Measurements from ENCODE around the gene FAM210B. TPM values are rescaled to one million over a fixed set of nuclear protein-coding genes. Genes with fewer than 3 reads are reported as not detected.

FAM210B gene
- total RNA-seq, 2 donors from 2014 or later: 11.5 to 26.2 TPM

- DNase-seq (no peak), ATAC-seq (peak; percentile 14)
- peaks cover 0 to 11% of the 10 kb centered on the region in 2 donors for H3K36me3 ChIP-seq (replicated peaks in 1 of 2; ENCODE audit: insufficient read depth in 1 of 2, low read depth in 2 of 2)
- TF ChIP-seq, protein P1, sequence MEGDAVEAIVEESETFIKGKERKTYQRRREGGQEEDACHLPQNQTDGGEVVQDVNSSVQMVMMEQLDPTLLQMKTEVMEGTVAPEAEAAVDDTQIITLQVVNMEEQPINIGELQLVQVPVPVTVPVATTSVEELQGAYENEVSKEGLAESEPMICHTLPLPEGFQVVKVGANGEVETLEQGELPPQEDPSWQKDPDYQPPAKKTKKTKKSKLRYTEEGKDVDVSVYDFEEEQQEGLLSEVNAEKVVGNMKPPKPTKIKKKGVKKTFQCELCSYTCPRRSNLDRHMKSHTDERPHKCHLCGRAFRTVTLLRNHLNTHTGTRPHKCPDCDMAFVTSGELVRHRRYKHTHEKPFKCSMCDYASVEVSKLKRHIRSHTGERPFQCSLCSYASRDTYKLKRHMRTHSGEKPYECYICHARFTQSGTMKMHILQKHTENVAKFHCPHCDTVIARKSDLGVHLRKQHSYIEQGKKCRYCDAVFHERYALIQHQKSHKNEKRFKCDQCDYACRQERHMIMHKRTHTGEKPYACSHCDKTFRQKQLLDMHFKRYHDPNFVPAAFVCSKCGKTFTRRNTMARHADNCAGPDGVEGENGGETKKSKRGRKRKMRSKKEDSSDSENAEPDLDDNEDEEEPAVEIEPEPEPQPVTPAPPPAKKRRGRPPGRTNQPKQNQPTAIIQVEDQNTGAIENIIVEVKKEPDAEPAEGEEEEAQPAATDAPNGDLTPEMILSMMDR (IDR thresholded peaks at IDR 0.05): peak in 1 of 7 experiments; percentile 8
- no peak for TF ChIP-seq POLR2A (IDR thresholded peaks at IDR 0.05)
- peaks cover 19% of the 10 kb centered on the region for H3K4me1 ChIP-seq
- H3K4me3 ChIP-seq: peak overlapping the region; percentile 41 to 45
- H3K27me3 ChIP-seq: no peaks in the 10 kb centered on the region
- intact Hi-C loops (cut with DNase I): no loop called here
- 0 to 4% methylated on average over 13 to 29 of the region's 29 CpGs for WGBS, 2 donors
- H3K27ac ChIP-seq: peak overlapping the region; percentile 75 to 89 (median 84)
- no peaks in the 10 kb centered on the region for H3K9me3 ChIP-seq
Measured at GRCh38 chr20:56391596-56392131, 32.9 kb downstream of the FAM210B start.

- WGBS, 2 donors: 0 to 1% methylated on average over 40 to 53 of the region's 53 CpGs
- no peaks in the 10 kb centered on the region for H3K9me3 ChIP-seq
- peak in 2 of 3 donors; percentile 58 to 66 for TF ChIP-seq POLR2A (IDR thresholded peaks at IDR 0.05)
- TF ChIP-seq, protein P1 (IDR thresholded peaks at IDR 0.05): no peak
- H3K27ac ChIP-seq: peak within 1 kb of the TSS; percentile 75 to 89 (median 84)
- DNase-seq (peak; percentile 99 to 100 (median 99)), ATAC-seq (peak; percentile 97)
- no peaks in the 10 kb centered on the region for H3K27me3 ChIP-seq
- H3K36me3 ChIP-seq (replicated peaks in 1 of 2; ENCODE audit: insufficient read depth in 1 of 2, low read depth in 2 of 2): peaks cover 0 to 16% of the 10 kb centered on the region in 2 donors
- H3K4me3 ChIP-seq: peak within 1 kb of the TSS; percentile 77 to 85
- peaks cover 19% of the 10 kb centered on the region for H3K4me1 ChIP-seq
- intact Hi-C loops (cut with DNase I): no loop called here
Measured at GRCh38 chr20:56392132-56392880, 33.5 kb downstream of the FAM210B start, which contains the start of the genes AURKA and CSTF1. Gene AURKA, minus strand, starts transcription at chr20:56392215. Its CDS starts 4,018 bp downstream, at chr20:56388197. Gene CSTF1, plus strand, starts transcription at chr20:56392645. Its CDS starts 2,908 bp downstream, at chr20:56395553.

GRCh38 chr20:56392881-56393482, 34.2 kb downstream of the FAM210B start:
- ATAC-seq (no peak), DNase-seq (no peak)
- no peaks in the 10 kb centered on the region for H3K9me3 ChIP-seq
- 0% methylated on average over 16 to 18 of the region's 18 CpGs for WGBS, 2 donors
- H3K4me3 ChIP-seq: peak overlapping the region; percentile 77 to 85
- peaks cover 0 to 23% of the 10 kb centered on the region in 2 donors for H3K36me3 ChIP-seq (replicated peaks in 1 of 2; ENCODE audit: insufficient read depth in 1 of 2, low read depth in 2 of 2)
- no peaks in the 10 kb centered on the region for H3K27me3 ChIP-seq
- H3K4me1 ChIP-seq: peaks cover 19% of the 10 kb centered on the region
- H3K27ac ChIP-seq: peak overlapping the region; percentile 75 to 89 (median 84)
- intact Hi-C loops (cut with DNase I): no loop called here
- TF ChIP-seq, protein P1 (IDR thresholded peaks at IDR 0.05): no peak
- TF ChIP-seq POLR2A (IDR thresholded peaks at IDR 0.05): no peak

- no peak for ATAC-seq
Measured at GRCh38 chr20:56393653-56394052, 34.9 kb downstream of the FAM210B start.

More at GRCh38 chr20:56393653-56394052, 34.9 kb downstream of the FAM210B start:
- no peaks in the 10 kb centered on the region for H3K9me3 ChIP-seq
- H3K4me3 ChIP-seq: peak overlapping the region in 1 of 2 donors; percentile 77
- peaks cover 0 to 28% of the 10 kb centered on the region in 2 donors for H3K36me3 ChIP-seq (replicated peaks in 1 of 2; ENCODE audit: insufficient read depth in 1 of 2, low read depth in 2 of 2)
- WGBS, 2 donors: 28 to 31% methylated on average over 8 of the region's 8 CpGs
- peaks cover 19% of the 10 kb centered on the region for H3K4me1 ChIP-seq
- no peaks in the 10 kb centered on the region for H3K27me3 ChIP-seq
- no peak for DNase-seq
- H3K27ac ChIP-seq: no peak overlapping the region
- intact Hi-C loops (cut with DNase I): no loop called here
- TF ChIP-seq, protein P1 (IDR thresholded peaks at IDR 0.05): no peak
- TF ChIP-seq POLR2A (IDR thresholded peaks at IDR 0.05): no peak
